Measurements from ENCODE around the gene PAOX. TPM values are rescaled to one million over a fixed set of nuclear protein-coding genes. Genes with fewer than 3 reads are reported as not detected.

PAOX gene
- total RNA-seq, 1 experiment from 2014 or later, result 6.7 TPM

DNA sequence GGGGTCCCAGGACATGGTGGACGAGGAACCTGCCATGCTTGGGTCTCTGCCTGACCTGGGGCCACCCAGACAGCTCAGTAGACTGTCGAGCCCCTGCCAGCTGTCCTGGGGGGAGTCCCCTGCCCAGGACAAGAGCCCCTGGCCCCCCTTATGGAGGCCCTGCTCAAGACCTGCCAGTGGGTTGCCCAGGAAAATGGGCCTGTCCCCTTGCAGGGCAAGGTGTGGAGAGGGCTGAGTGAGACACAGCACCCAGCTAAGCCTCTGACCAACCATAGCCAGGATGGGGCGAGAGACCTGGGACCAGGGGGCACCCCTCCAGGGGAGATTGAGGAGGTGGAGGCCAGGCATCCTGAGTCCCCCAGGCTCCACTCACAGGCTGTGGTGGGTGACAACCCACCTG is 23.1 kb upstream of the PAOX start:
- Mint-ChIP-seq H3K27ac (ENCODE audit: unreplicated experiment) (peak overlapping the region; percentile 35), H3K27me3 (ENCODE audit: insufficient read depth, unreplicated experiment) (no peaks in the 10 kb centered on the region), H3K4me1 (ENCODE audit: low read depth, unreplicated experiment) (peaks cover 14% of the 10 kb centered on the region), H3K4me3 (ENCODE audit: unreplicated experiment) (peak overlapping the region; percentile 81), H3K36me3 (ENCODE audit: insufficient read depth, unreplicated experiment) (peaks cover 26% of the 10 kb centered on the region), H3K9me3 (ENCODE audit: unreplicated experiment) (no peaks in the 10 kb centered on the region)
- H3K36me3 ChIP-seq (ENCODE audit: control insufficient read depth, insufficient read depth, low read length), result 0 out of 2 replicates have a peak, but pooled peaks cover 5% of the 10 kb centered on the region
- DNase-seq, result no peak
- no TSS peak for BruUV-seq (replicated peaks)
- no peaks in the 10 kb centered on the region for H3K9me3 ChIP-seq
- H3K4me3 ChIP-seq (ENCODE audit: low read depth, low read length), result peak overlapping the region; percentile 62; the same call in 1 of the 2 replicates
- peaks cover 41% of the 10 kb centered on the region for H3K4me1 ChIP-seq
- TF ChIP-seq, protein P1, sequence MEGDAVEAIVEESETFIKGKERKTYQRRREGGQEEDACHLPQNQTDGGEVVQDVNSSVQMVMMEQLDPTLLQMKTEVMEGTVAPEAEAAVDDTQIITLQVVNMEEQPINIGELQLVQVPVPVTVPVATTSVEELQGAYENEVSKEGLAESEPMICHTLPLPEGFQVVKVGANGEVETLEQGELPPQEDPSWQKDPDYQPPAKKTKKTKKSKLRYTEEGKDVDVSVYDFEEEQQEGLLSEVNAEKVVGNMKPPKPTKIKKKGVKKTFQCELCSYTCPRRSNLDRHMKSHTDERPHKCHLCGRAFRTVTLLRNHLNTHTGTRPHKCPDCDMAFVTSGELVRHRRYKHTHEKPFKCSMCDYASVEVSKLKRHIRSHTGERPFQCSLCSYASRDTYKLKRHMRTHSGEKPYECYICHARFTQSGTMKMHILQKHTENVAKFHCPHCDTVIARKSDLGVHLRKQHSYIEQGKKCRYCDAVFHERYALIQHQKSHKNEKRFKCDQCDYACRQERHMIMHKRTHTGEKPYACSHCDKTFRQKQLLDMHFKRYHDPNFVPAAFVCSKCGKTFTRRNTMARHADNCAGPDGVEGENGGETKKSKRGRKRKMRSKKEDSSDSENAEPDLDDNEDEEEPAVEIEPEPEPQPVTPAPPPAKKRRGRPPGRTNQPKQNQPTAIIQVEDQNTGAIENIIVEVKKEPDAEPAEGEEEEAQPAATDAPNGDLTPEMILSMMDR (IDR thresholded peaks at IDR 0.05; ENCODE audit: insufficient read depth in 1 of 2, low read depth in 1 of 2, low read length in 1 of 2, severe bottlenecking in 1 of 2, unreplicated experiment in 1 of 2), result no peak
- CTCF ChIA-PET, result interaction anchor here (0.5 kb wide), 1 partner anchor 55 kb away, joined by 11 read pairs; no protein-coding TSS in a partner anchor
- no peaks in the 10 kb centered on the region for H3K27me3 ChIP-seq (replicated peaks; ENCODE audit: control insufficient read depth, insufficient read depth, low read length)
- POLR2A ChIA-PET, result interaction anchor here (0.6 kb wide), 1 partner anchor 32 kb away, joined by 5 read pairs; no protein-coding TSS in a partner anchor
- intact Hi-C loops (cut with micrococcal nuclease; ENCODE audit: unreplicated experiment), result loop anchor here (2.0 kb wide), 1 partner anchor 17 kb away; the partner anchor contains the start of gene ECHS1

DNA sequence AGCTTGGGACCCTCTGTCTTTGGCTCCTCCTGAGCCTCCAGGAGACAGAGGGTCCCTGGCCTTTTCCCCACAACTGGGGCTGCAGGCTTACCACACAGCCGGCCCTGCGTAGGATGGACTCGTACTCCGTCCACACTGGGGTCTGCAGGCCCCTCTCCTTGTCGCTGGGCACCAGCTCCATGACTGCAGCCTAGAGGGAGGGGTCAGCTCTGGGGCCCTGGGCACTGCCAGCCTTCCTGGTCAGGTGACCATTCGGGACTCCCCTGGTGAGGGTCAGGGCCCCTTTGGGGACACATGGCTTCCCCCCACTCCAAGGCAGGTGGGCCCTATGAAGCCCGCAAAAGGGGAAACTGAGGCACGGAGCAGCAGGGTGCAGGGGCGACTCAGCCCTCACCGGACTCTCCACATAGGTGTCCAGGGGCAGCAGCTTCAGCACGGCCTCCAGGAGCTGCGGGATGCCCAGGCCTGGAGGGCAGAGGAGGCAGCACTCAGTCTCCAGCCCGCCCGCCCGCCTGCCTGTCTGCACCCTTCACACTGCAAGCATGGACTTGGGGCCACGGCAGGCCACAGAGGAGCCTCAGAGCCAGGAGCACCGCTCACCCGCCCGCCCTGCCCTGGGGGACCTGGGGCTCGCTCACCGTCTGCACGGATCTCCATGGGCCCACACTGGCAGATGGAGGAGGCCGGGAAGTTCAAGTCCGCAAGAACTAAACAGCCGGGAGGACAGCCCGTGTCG is 22.3 kb upstream of the PAOX start:
- CTCF ChIA-PET, result interaction anchor here (1.0 to 1.2 kb wide), 3 partner anchors 9 to 27 kb away, joined by 3 to 7 read pairs (median 7); no protein-coding TSS in a partner anchor
- BruUV-seq (replicated peaks), result TSS peak; percentile 16
- POLR2A ChIA-PET, result interaction anchor here (1.0 to 1.9 kb wide), 4 partner anchors 9 to 100 kb away, joined by 4 to 14 read pairs (median 6); partner anchors contain the start of gene ECHS1

More for the DNA sequence above, 22.3 kb upstream of the PAOX start:
- H3K4me3 ChIP-seq (ENCODE audit: low read depth, low read length), result peak overlapping the region; percentile 62
- no peaks in the 10 kb centered on the region for H3K27me3 ChIP-seq (replicated peaks; ENCODE audit: control insufficient read depth, insufficient read depth, low read length)
- no peaks in the 10 kb centered on the region for H3K9me3 ChIP-seq
- Mint-ChIP-seq H3K27ac (ENCODE audit: unreplicated experiment) (peak overlapping the region; percentile 77), H3K4me3 (ENCODE audit: unreplicated experiment) (peak overlapping the region; percentile 81), H3K4me1 (ENCODE audit: low read depth, unreplicated experiment) (peaks cover 21% of the 10 kb centered on the region), H3K27me3 (ENCODE audit: insufficient read depth, unreplicated experiment) (no peaks in the 10 kb centered on the region), H3K9me3 (ENCODE audit: unreplicated experiment) (no peaks in the 10 kb centered on the region), H3K36me3 (ENCODE audit: insufficient read depth, unreplicated experiment) (peaks cover 26% of the 10 kb centered on the region)
- intact Hi-C loops (cut with micrococcal nuclease; ENCODE audit: unreplicated experiment), result loop anchor here (1.0 to 2.0 kb wide), 2 partner anchors 16 to 38 kb away; partner anchors contain the start of genes ECHS1 and MTG1
- 0 out of 2 replicates have a peak, but pooled peaks cover 5% of the 10 kb centered on the region for H3K36me3 ChIP-seq (ENCODE audit: control insufficient read depth, insufficient read depth, low read length)
- peaks cover 39% of the 10 kb centered on the region for H3K4me1 ChIP-seq
- TF ChIP-seq, protein P1 (IDR thresholded peaks at IDR 0.05; ENCODE audit: insufficient read depth in 1 of 2, low read depth in 1 of 2, low read length in 1 of 2, severe bottlenecking in 1 of 2, unreplicated experiment in 1 of 2), result no peak
- DNase-seq, result no peak
